ENCODE data around the gene KIAA1549. TPM values are rescaled to one million over a fixed set of nuclear protein-coding genes. Genes with fewer than 3 reads are reported as not detected.

KIAA1549 gene
- total RNA-seq, 1 donor: 3.7 TPM

GRCh38 chr7:138889582-138890498 is 91.3 kb downstream of the KIAA1549 start:
- DNase-seq (ENCODE audit: low read depth): no peak
- TF ChIP-seq CTCF (IDR thresholded peaks at IDR 0.05; ENCODE audit: insufficient read depth, low read length): no peak
- no peak overlapping the region for H3K4me3 ChIP-seq (ENCODE audit: low read depth, low read length)

GRCh38 chr7:138887872-138888656 is 93.1 kb downstream of the KIAA1549 start:
- no peak overlapping the region for H3K4me3 ChIP-seq (ENCODE audit: low read depth, low read length)
- no peak for DNase-seq (ENCODE audit: low read depth)
- no peak for TF ChIP-seq CTCF (IDR thresholded peaks at IDR 0.05; ENCODE audit: insufficient read depth, low read length)

GRCh38 chr7:138887085-138887710 is 94.0 kb downstream of the KIAA1549 start:
- no peak overlapping the region for H3K4me3 ChIP-seq (ENCODE audit: low read depth, low read length)
- no peak for DNase-seq (ENCODE audit: low read depth)
- no peak for TF ChIP-seq CTCF (IDR thresholded peaks at IDR 0.05; ENCODE audit: insufficient read depth, low read length)

- peak; percentile 87 for DNase-seq (ENCODE audit: low read depth)
- TF ChIP-seq CTCF (IDR thresholded peaks at IDR 0.05; ENCODE audit: insufficient read depth, low read length): peak; percentile 66
- H3K4me3 ChIP-seq (ENCODE audit: low read depth, low read length): no peak overlapping the region
Measured at GRCh38 chr7:138886501-138886917, 94.7 kb downstream of the KIAA1549 start.

- DNase-seq (ENCODE audit: low read depth): no peak
- TF ChIP-seq CTCF (IDR thresholded peaks at IDR 0.05; ENCODE audit: insufficient read depth, low read length): peak; percentile 36
- no peak overlapping the region for H3K4me3 ChIP-seq (ENCODE audit: low read depth, low read length)
Measured at GRCh38 chr7:138885383-138886147, 95.6 kb downstream of the KIAA1549 start.

- no peak for DNase-seq (ENCODE audit: low read depth)
- no peak overlapping the region for H3K4me3 ChIP-seq (ENCODE audit: low read depth, low read length)
- no peak for TF ChIP-seq CTCF (IDR thresholded peaks at IDR 0.05; ENCODE audit: insufficient read depth, low read length)
Measured at GRCh38 chr7:138882249-138882648, 98.9 kb downstream of the KIAA1549 start.

Measured in fibroblast of the aortic adventitia (primary cell).